Left kidney (tissue), 2 donors: ENCODE data around the gene PCSK6. TPM values are rescaled to one million over a fixed set of nuclear protein-coding genes. Genes with fewer than 3 reads are reported as not detected.
"Not testable (repeated sequence)": the region's sequence is repeated elsewhere in the genome, so short reads cannot be mapped to it uniquely, and the experiment has no call there.

Source experiments
- DNase-seq: peaks from one replicate; pipeline ENCODE4 v3.0.0-alpha.2; 2013
- polyA plus RNA-seq: library from polyadenylated mRNA; unstranded; fragments of 120-200 nt; gene quantifications from one replicate; pipeline ENCODE4 v1.2.1, GENCODE V29; 2013; ENCODE audit not compliant: insufficient read length

Gene PCSK6
- polyA plus RNA-seq, 1 donor = 7.0 TPM

GRCh38 chr15:101482526-101483371 lies 6.8 kb downstream of the PCSK6 start:
- no peak for DNase-seq

GRCh38 chr15:101481917-101482525 lies 7.5 kb downstream of the PCSK6 start:
- no peak for DNase-seq

- no peak for DNase-seq
Observed at GRCh38 chr15:101481381-101481705, 8.2 kb downstream of the PCSK6 start.

GRCh38 chr15:101480613-101481380 lies 8.7 kb downstream of the PCSK6 start:
- DNase-seq = no peak

- no peak for DNase-seq
Observed at GRCh38 chr15:101479851-101480612, 9.5 kb downstream of the PCSK6 start.

- no peak for DNase-seq
Observed at GRCh38 chr15:101479342-101479845, 10.1 kb downstream of the PCSK6 start.

- no peak for DNase-seq
Observed at GRCh38 chr15:101478701-101479341, 10.7 kb downstream of the PCSK6 start.

GRCh38 chr15:101477851-101478362 lies 11.6 kb downstream of the PCSK6 start:
- no peak for DNase-seq

GRCh38 chr15:101476756-101477155 lies 12.8 kb downstream of the PCSK6 start:
- no peak for DNase-seq

- no peak for DNase-seq
Observed at GRCh38 chr15:101474983-101475382, 14.5 kb downstream of the PCSK6 start.

GRCh38 chr15:101474233-101474632 lies 15.3 kb downstream of the PCSK6 start:
- no peak for DNase-seq

- no peak for DNase-seq
Observed at GRCh38 chr15:101472033-101472432, 17.5 kb downstream of the PCSK6 start.

GRCh38 chr15:101470548-101471239 lies 18.8 kb downstream of the PCSK6 start:
- no peak for DNase-seq

- no peak for DNase-seq
Observed at GRCh38 chr15:101469520-101470288, 19.8 kb downstream of the PCSK6 start.

- no peak for DNase-seq
Observed at GRCh38 chr15:101466188-101466587, 23.3 kb downstream of the PCSK6 start.

GRCh38 chr15:101464999-101465669 lies 24.4 kb downstream of the PCSK6 start:
- no peak for DNase-seq

GRCh38 chr15:101464256-101464998 lies 25.1 kb downstream of the PCSK6 start:
- no peak for DNase-seq

- DNase-seq = not testable (repeated sequence)
Observed at GRCh38 chr15:101463696-101464095, 25.8 kb downstream of the PCSK6 start.
